Transverse colon (tissue), 4 donors: ENCODE results near the gene TSGA10. TPM values are rescaled to one million over a fixed set of nuclear protein-coding genes. Genes with fewer than 3 reads are reported as not detected.
A peak's percentile ranks its signal among the peaks of the same experiment; 100 is the strongest.
"Not testable (repeated sequence)": the region's sequence is repeated elsewhere in the genome, so short reads cannot be mapped to it uniquely, and the experiment has no call there.

Experiments used
- DNase-seq: peaks from one replicate; pipeline ENCODE4 v3.0.0-alpha.2; 2019
- H3K27ac ChIP-seq, 4 donors: fragments of 200-600 bp; sonication (generic); 2 replicates each; pipeline ENCODE4 v1.5.1; 2016 to 2018; ENCODE audit warnings: inconsistent platforms in 4 of 4
- H3K27me3 ChIP-seq: fragments of 200-600 bp; sonication (generic); 2 replicates; pipeline ENCODE4 v1.5.1; 2017; ENCODE audit warnings: inconsistent platforms
- H3K36me3 ChIP-seq, 4 donors: fragments of 200-600 bp; sonication (generic); 2 replicates each; pipeline ENCODE4 v1.5.1; 2017 to 2019; ENCODE audit warnings: inconsistent platforms in 4 of 4
- H3K4me1 ChIP-seq, 4 donors: fragments of 200-600 bp; sonication (generic); 2 replicates each; pipeline ENCODE4 v1.5.1; 2017 to 2020; ENCODE audit warnings: inconsistent platforms in 4 of 4
- H3K4me3 ChIP-seq, 4 donors: fragments of 200-600 bp; sonication (generic); 1 replicate in 1 of 4; 2 replicates in 3 of 4; pipeline versions ENCODE4 v1.5.1 to v1.6.1; 2017 to 2019; ENCODE audit warnings: inconsistent platforms in 4 of 4
- H3K9me3 ChIP-seq, 2 donors: fragments of 200-600 bp; sonication (generic); 2 replicates each; pipeline ENCODE4 v1.5.1; 2017 to 2019; ENCODE audit warnings: inconsistent platforms in 2 of 2
- CTCF ChIP-seq, 5 experiments: fragments of 200-600 bp in 3 of 5; fragments of 450-650 bp in 2 of 5; sonication (generic) in 3 of 5; IDR thresholded peaks; 1 replicate in 2 of 5; 2 replicates in 3 of 5; pipeline ENCODE4 v1.5.1; 2016 to 2017; ENCODE audit warnings: antibody characterized with exemption in 5 of 5, inconsistent platforms in 3 of 5, mild to moderate bottlenecking in 2 of 5, moderate library complexity in 1 of 5
- EP300 ChIP-seq: sonication (generic); formaldehyde crosslinking; IDR thresholded peaks from one replicate; pipeline ENCODE4 v1.6.1; 2017; ENCODE audit warnings: antibody characterized with exemption, low read depth
- POLR2A ChIP-seq: fragments of 450-650 bp; IDR thresholded peaks from one replicate; pipeline ENCODE4 v1.6.1; 2016; ENCODE audit warnings: antibody characterized with exemption, mild to moderate bottlenecking, moderate library complexity
- POLR2AphosphoS5 ChIP-seq, 3 donors: sonication (generic); formaldehyde crosslinking; IDR thresholded peaks; one replicate each; pipeline ENCODE4 v1.6.1; 2016; ENCODE audit warnings: antibody characterized with exemption in 3 of 3
- WGBS, 2 donors: methylation state at CpG; one replicate each; pipeline ENCODE4 v1.1.5; 2018; ENCODE audit warnings: low coverage in 1 of 2; 5-methylcytosine and 5-hydroxymethylcytosine counted together
- in situ Hi-C, 4 donors: fragments of 200-750 bp; cut with MboI; loops; one replicate each; pipeline versions ENCODE4 v1.15.0 to v1.15.1; 2017; ENCODE audit warnings: low sequenced_read_pairs in 3 of 4, low pct_ligation_motif_present in 1 of 4, low pct_unique_long_range_greater_than_20kb in 1 of 4
- intact Hi-C: fragments of 100-400 bp; cut with DNase I; formaldehyde crosslinking; loops from one replicate; pipeline ENCODE4 v1.15.1; 2023; ENCODE audit warnings: low total_unique reads
- total RNA-seq, 4 donors: library from RNA; depleted of rRNA; stranded (reverse); fragments of >200 nt; gene quantifications; one replicate each; pipeline ENCODE4 v1.1.0, GENCODE V29; 2016

The TSGA10 gene
- total RNA-seq, 4 donors from 2014 or later = 7.5 to 18.5 (median 13.6) TPM

GRCh38 chr2:99140056-99140859 lies 14.5 kb downstream of the TSGA10 start:
- no peak for TF ChIP-seq POLR2A
- TF ChIP-seq POLR2AphosphoS5 (IDR thresholded peaks at IDR 0.05) = no peak
- TF ChIP-seq CTCF (IDR thresholded peaks at IDR 0.05) = no peak
- no peak for TF ChIP-seq EP300
- H3K4me3 ChIP-seq = peak overlapping the region; percentile 60 to 96 (median 82)
- WGBS, 2 donors = 23 to 35% methylated on average over 9 to 17 of the region's 17 CpGs
- no peaks in the 10 kb centered on the region for H3K9me3 ChIP-seq
- H3K27me3 ChIP-seq = no peaks in the 10 kb centered on the region
- H3K4me1 ChIP-seq = peaks cover 6 to 19% (median 12%) of the 10 kb centered on the region in 4 donors
- in situ Hi-C loops (no loop called here), intact Hi-C loops (no loop called here)
- H3K27ac ChIP-seq = peak overlapping the region; percentile 90 to 97 (median 96)
- no peak for DNase-seq
- H3K36me3 ChIP-seq = no peaks in the 10 kb centered on the region

- in situ Hi-C loops = no loop called here
- H3K9me3 ChIP-seq = no peaks in the 10 kb centered on the region
- TF ChIP-seq CTCF (IDR thresholded peaks at IDR 0.05) (no peak), EP300 (no peak), POLR2A (no peak), POLR2AphosphoS5 (IDR thresholded peaks at IDR 0.05) (no peak)
- H3K36me3 ChIP-seq = peaks cover 0 to 5% (median 0%) of the 10 kb centered on the region in 4 donors
- 97 to 100% methylated on average over 3 to 4 of the region's 4 CpGs for WGBS, 2 donors
- H3K27ac ChIP-seq = no peak overlapping the region
- DNase-seq = no peak
- intact Hi-C loops = no loop called here
- H3K4me1 ChIP-seq = peaks cover 6 to 19% (median 12%) of the 10 kb centered on the region in 4 donors
- H3K4me3 ChIP-seq = no peak overlapping the region
- H3K27me3 ChIP-seq = no peaks in the 10 kb centered on the region
Measured at GRCh38 chr2:99139003-99139402, 15.7 kb downstream of the TSGA10 start.

- H3K27ac ChIP-seq, in situ Hi-C loops, H3K27me3 ChIP-seq, DNase-seq, H3K4me1 ChIP-seq, H3K36me3 ChIP-seq, H3K4me3 ChIP-seq, intact Hi-C loops: not testable (repeated sequence)
- H3K9me3 ChIP-seq = peaks cover 32 to 34% of the 10 kb centered on the region in 2 donors
- 89% methylated on average over 2 of the region's 2 CpGs; no CpG with 5 or more reads in 1 of the 2 donors for WGBS, 2 donors
Measured at GRCh38 chr2:99135044-99135556, 19.6 kb downstream of the TSGA10 start.

GRCh38 chr2:99127981-99128380 lies 26.8 kb downstream of the TSGA10 start:
- 71 to 80% methylated on average over 2 of the region's 2 CpGs for WGBS, 2 donors
- Histone ChIP-seq H3K36me3 (peaks cover 0 to 19% (median 0%) of the 10 kb centered on the region in 4 donors), H3K4me1 (no peaks in the 10 kb centered on the region), H3K4me3 (no peak overlapping the region), H3K27ac (no peak overlapping the region), H3K27me3 (no peaks in the 10 kb centered on the region), H3K9me3 (peaks cover 35 to 37% of the 10 kb centered on the region in 2 donors)
- in situ Hi-C loops = no loop called here
- no peak for TF ChIP-seq CTCF (IDR thresholded peaks at IDR 0.05)
- no peak for TF ChIP-seq EP300
- TF ChIP-seq POLR2AphosphoS5 (IDR thresholded peaks at IDR 0.05) = no peak
- no peak for TF ChIP-seq POLR2A
- DNase-seq = no peak
- intact Hi-C loops = no loop called here
